ENCODE data around the gene ST8SIA4. TPM values are rescaled to one million over a fixed set of nuclear protein-coding genes. Genes with fewer than 3 reads are reported as not detected.

Gene ST8SIA4
- total RNA-seq, 1 experiment from 2014 or later, result not detected

- H3K79me2 ChIP-seq (ENCODE audit: insufficient read depth, low read length), result no peaks in the 10 kb centered on the region
- H3K4ac ChIP-seq (ENCODE audit: low read depth, low read length), result no peak overlapping the region
Observed at GRCh38 chr5:100853582-100853981, 49.5 kb downstream of the ST8SIA4 start.

More at GRCh38 chr5:100853582-100853981, 49.5 kb downstream of the ST8SIA4 start:
- Mint-ChIP-seq H3K4me3 (no peak overlapping the region), H3K27ac (no peak overlapping the region), H3K9me3 (no peaks in the 10 kb centered on the region), H3K36me3 (ENCODE audit: insufficient read depth in 1 of 3, low read depth in 3 of 3) (no peaks in the 10 kb centered on the region), H3K27me3 (ENCODE audit: low read depth) (no peaks in the 10 kb centered on the region), H3K4me1 (no peaks in the 10 kb centered on the region)
- Histone ChIP-seq H2AK5ac (ENCODE audit: insufficient read length, low read length) (no peak overlapping the region), H4K8ac (replicated peaks; ENCODE audit: insufficient read length, low read depth, low read length) (no peak overlapping the region), H3K79me1 (ENCODE audit: insufficient read depth, low read depth, low read length, poor library complexity, severe bottlenecking) (no peaks in the 10 kb centered on the region), H2BK5ac (ENCODE audit: insufficient read length, low read length) (no peak overlapping the region), H2BK120ac (ENCODE audit: low read depth, low read length, poor library complexity, severe bottlenecking) (no peak overlapping the region), H3K23ac (ENCODE audit: insufficient read length, low read depth, low read length) (no peak overlapping the region), H3T11ph (ENCODE audit: low read length) (no peak overlapping the region), H3K18ac (ENCODE audit: insufficient read length, low read depth, low read length) (no peak overlapping the region), H3K27me3 (ENCODE audit: insufficient read depth, low read length) (no peaks in the 10 kb centered on the region), H3K23me2 (ENCODE audit: insufficient read length, low read depth, low read length, poor library complexity, severe bottlenecking) (no peaks in the 10 kb centered on the region), H2BK12ac (ENCODE audit: insufficient read length, low read depth, low read length) (no peak overlapping the region), H2AFZ (ENCODE audit: low read length) (no peak overlapping the region), H4K5ac (ENCODE audit: insufficient read length, low read depth, low read length) (no peak overlapping the region), H4K20me1 (ENCODE audit: control insufficient read depth, insufficient read depth, insufficient read length) (no peaks in the 10 kb centered on the region), H3K9ac (ENCODE audit: extremely low read depth, insufficient read length, low read length) (no peak overlapping the region), H3K4me1 (ENCODE audit: insufficient read depth, low read length) (no peaks in the 10 kb centered on the region), H3K56ac (ENCODE audit: insufficient read length, low read depth, low read length) (no peak overlapping the region), H3K14ac (ENCODE audit: insufficient read depth, low read length) (no peak overlapping the region), H2BK15ac (ENCODE audit: low read depth, low read length) (no peak overlapping the region), H4K91ac (ENCODE audit: insufficient read length, low read depth, low read length) (no peak overlapping the region), H3K9me3 (ENCODE audit: control insufficient read depth, low read depth, low read length) (no peaks in the 10 kb centered on the region), H2BK20ac (ENCODE audit: low read depth, low read length, poor library complexity, severe bottlenecking) (no peak overlapping the region), H3K4me2 (ENCODE audit: insufficient read depth, insufficient read length, low read length) (no peak overlapping the region), H3K27ac (ENCODE audit: insufficient read length, low read depth, low read length) (no peak overlapping the region)
- no peak for TF ChIP-seq CTCF (conservative IDR thresholded peaks at IDR 0.05)
- DNase-seq, result no peak
